Parathyroid adenoma (tissue), 2 donors: ENCODE results near the gene RNU5B-1.

Experiments
- H2AFZ ChIP-seq: fragments of 300-600 bp; sonication (generic); one replicate; pipeline ENCODE4 v1.7.0; 2017; ENCODE audit warnings: antibody characterized with exemption, mild to moderate bottlenecking
- H3K27ac ChIP-seq: fragments of 300-600 bp; sonication (generic); one replicate; pipeline ENCODE4 v1.7.0; 2017
- H3K27me3 ChIP-seq: fragments of 300-600 bp; sonication (generic); one replicate; pipeline ENCODE4 v1.7.0; 2017; ENCODE audit warnings: low read length; ENCODE audit not compliant: control insufficient read depth, insufficient read depth
- H3K36me3 ChIP-seq: fragments of 300-600 bp; sonication (generic); one replicate; pipeline ENCODE4 v1.7.0; 2017; ENCODE audit warnings: low read length; ENCODE audit not compliant: control insufficient read depth, insufficient read depth
- H3K4me1 ChIP-seq: fragments of 300-600 bp; sonication (generic); one replicate; pipeline ENCODE4 v1.7.0; 2017; ENCODE audit warnings: control low read depth
- H3K4me2 ChIP-seq: fragments of 300-600 bp; sonication (generic); one replicate; pipeline ENCODE4 v1.7.0; 2017; ENCODE audit warnings: low read length
- H3K4me3 ChIP-seq: fragments of 300-600 bp; sonication (generic); one replicate; pipeline ENCODE4 v1.7.0; 2017; ENCODE audit warnings: low read depth, low read length
- H3K79me2 ChIP-seq: fragments of 300-600 bp; sonication (generic); one replicate; pipeline ENCODE4 v1.7.0; 2017; ENCODE audit warnings: control low read depth
- H3K9ac ChIP-seq: fragments of 300-600 bp; sonication (generic); one replicate; pipeline ENCODE4 v1.7.0; 2017; ENCODE audit warnings: mild to moderate bottlenecking
- H3K9me3 ChIP-seq: fragments of 300-600 bp; sonication (generic); one replicate; pipeline ENCODE4 v1.7.0; 2017; ENCODE audit warnings: low read length; ENCODE audit not compliant: control insufficient read depth
- TF ChIP-seq, protein P1 (sequence below): fragments of 300-600 bp; sonication (generic); IDR thresholded peaks from one replicate; pipeline ENCODE4 v1.7.0; 2017; ENCODE audit warnings: antibody characterized with exemption, mild to moderate bottlenecking
- donor health status: primary hyperparathyroidism.

The RNU5B-1 gene

DNA sequence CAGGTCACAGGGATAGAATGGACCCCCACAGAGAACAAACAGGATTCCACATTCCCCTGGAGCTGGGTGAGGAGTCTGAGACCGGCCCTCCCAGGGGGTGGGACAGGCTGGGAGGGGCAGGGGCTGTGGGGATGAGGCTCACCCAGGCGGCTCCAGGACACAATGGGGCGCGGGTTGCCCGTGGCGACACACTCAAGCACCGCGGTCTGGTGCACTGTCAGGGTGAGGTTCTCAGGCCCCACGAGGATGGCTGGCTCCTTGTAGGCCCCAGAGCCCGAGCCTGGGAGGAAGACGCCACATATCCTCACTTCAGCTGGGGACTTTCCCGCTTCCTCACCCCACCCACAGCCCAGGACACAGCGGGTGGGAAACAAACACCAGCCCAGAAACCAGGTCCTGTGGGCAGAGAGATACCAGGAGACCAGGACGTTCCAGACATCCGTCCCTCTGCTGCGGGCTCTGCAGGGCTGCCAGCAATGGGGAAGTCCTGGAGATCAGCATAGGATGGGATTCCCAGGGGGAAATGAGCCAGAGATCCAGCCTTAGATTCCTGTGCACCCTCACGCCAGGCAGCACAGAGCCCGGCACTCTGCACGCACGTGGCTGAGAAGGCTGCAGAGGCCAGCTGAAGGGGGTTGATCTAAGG, 30.2 kb downstream of the RNU5B-1 start:
- no peak overlapping the region for H3K9ac ChIP-seq
- H3K27ac ChIP-seq: no peak overlapping the region
- no peak overlapping the region for H2AFZ ChIP-seq
- no peaks in the 10 kb centered on the region for H3K9me3 ChIP-seq
- H3K4me2 ChIP-seq: no peak overlapping the region
- H3K4me3 ChIP-seq: no peak overlapping the region
- no peaks in the 10 kb centered on the region for H3K4me1 ChIP-seq
- H3K79me2 ChIP-seq: no peaks in the 10 kb centered on the region
- no peaks in the 10 kb centered on the region for H3K36me3 ChIP-seq
- no peaks in the 10 kb centered on the region for H3K27me3 ChIP-seq
- TF ChIP-seq, protein P1, sequence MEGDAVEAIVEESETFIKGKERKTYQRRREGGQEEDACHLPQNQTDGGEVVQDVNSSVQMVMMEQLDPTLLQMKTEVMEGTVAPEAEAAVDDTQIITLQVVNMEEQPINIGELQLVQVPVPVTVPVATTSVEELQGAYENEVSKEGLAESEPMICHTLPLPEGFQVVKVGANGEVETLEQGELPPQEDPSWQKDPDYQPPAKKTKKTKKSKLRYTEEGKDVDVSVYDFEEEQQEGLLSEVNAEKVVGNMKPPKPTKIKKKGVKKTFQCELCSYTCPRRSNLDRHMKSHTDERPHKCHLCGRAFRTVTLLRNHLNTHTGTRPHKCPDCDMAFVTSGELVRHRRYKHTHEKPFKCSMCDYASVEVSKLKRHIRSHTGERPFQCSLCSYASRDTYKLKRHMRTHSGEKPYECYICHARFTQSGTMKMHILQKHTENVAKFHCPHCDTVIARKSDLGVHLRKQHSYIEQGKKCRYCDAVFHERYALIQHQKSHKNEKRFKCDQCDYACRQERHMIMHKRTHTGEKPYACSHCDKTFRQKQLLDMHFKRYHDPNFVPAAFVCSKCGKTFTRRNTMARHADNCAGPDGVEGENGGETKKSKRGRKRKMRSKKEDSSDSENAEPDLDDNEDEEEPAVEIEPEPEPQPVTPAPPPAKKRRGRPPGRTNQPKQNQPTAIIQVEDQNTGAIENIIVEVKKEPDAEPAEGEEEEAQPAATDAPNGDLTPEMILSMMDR: no peak

DNA sequence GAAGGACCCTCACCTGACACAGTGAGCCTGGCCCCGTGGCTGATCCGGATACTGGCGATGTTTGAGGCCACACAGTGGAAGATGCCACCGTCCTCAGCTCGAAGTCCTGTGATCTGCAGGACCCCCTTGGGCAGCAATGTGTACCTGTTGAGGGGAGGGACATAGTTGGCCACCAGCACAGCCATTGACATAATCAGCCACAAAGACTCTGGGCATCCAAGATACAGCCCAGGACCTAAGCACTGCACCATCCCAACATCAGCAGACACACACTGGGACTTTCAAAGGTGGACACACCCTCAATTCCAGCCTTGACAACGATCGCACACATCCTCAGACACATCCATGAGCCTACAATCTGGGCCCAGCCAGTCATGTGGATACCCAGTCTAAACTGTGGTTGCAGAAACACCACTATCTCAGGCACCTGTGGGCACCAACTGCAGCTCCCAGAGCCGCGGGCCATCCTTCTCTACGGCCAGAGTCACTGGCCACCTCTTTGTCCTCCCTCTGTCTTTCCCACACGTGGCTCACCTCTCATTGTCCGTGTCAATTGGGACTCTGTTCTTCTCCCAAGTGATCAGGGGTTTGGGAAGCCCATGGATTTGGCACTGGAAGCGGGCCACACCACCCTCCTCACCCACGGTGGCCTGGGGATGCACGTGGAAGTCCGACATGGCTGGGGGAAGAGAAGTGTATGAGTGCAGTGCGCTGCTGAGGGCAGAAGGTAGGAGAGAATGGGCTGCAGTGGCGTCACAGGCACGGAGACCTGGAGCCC, 31.0 kb downstream of the RNU5B-1 start:
- H3K4me2 ChIP-seq: no peak overlapping the region
- H3K9ac ChIP-seq: no peak overlapping the region
- H3K4me1 ChIP-seq: no peaks in the 10 kb centered on the region
- no peaks in the 10 kb centered on the region for H3K36me3 ChIP-seq
- no peak overlapping the region for H2AFZ ChIP-seq
- TF ChIP-seq, protein P1: no peak
- no peak overlapping the region for H3K27ac ChIP-seq
- no peaks in the 10 kb centered on the region for H3K79me2 ChIP-seq
- H3K9me3 ChIP-seq: no peaks in the 10 kb centered on the region
- no peaks in the 10 kb centered on the region for H3K27me3 ChIP-seq
- H3K4me3 ChIP-seq: no peak overlapping the region

DNA sequence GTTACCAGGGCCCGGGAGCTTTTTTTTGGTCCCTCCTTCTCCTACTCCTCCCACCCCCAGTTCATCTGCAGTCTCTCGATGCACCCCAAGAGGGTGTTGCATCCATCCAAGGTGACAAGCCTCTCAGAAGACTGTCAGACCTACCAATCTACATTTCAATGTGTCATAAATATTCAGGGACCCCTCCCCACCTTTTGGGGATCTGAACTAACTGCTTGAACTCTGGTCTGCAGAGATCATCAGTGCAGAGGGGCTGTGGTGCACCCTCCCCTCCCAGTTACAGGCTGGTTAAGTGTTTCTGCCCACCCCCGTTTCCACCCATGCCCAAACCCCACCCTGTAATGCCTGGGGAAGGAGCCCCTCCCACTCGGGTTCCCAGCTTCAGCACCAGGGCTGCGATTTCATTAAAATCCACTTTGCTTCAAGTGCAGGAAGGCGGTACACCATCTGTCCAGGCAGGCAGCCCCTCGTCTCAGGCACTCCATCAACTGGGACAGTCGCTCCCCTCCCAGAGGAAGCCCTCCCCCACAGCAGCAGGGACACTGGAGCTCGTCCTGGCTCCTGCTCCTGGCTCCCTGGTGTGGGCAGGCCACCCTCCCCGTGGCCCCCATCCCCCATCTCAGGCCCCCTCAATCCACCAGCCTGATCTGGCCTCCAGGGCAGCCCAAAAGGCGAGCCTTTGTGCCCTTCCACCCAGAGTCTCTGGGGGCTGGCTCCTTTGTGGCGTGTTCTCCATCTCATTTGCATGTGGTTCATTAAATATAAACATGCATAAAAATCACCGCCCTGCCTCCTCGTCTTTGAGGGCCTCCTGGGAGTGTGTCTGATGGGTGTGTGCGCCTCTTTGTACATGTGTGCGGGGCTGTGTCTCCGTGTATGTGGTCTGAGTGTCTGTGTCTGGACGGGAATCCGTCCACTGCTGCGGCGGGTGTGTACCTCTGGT, 32.3 kb downstream of the RNU5B-1 start:
- Histone ChIP-seq H3K36me3 (no peaks in the 10 kb centered on the region), H3K27ac (no peak overlapping the region), H3K27me3 (no peaks in the 10 kb centered on the region), H3K4me2 (no peak overlapping the region), H3K9ac (no peak overlapping the region), H3K4me3 (no peak overlapping the region), H3K4me1 (no peaks in the 10 kb centered on the region), H3K79me2 (no peaks in the 10 kb centered on the region), H2AFZ (no peak overlapping the region), H3K9me3 (no peaks in the 10 kb centered on the region)
- TF ChIP-seq, protein P1: no peak

DNA sequence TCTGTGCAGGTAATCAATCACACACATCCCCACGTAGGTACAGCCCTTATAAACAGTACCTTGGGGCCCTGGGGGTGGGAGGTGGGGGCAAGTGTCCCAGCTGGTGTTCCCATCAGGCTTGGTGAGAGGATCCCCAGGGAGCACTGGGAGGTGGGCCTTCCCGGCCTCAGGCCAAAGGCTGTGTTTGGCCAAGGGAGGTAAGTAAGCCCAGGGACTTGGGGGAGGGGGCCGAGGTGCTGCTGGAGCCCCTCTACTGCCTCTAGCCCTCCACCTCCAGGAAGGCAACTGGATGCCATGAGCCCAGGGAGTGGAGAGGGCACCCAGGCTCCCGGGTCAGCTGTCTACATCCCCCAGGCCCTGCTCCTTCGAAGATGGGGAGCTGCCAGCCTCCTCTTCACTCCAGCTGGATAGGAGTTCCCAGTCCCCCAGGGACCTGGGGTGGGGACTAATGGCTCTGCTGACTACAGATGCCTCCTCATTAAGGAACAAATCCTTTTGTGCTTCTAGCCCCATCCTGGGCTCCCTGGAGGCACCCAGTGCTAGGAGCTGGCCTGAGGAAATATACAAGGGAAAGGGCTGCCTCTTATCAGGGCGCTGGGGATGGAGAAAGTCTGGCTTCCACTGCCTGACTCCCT, 33.1 kb downstream of the RNU5B-1 start:
- no peaks in the 10 kb centered on the region for H3K36me3 ChIP-seq
- no peaks in the 10 kb centered on the region for H3K27me3 ChIP-seq
- H3K4me3 ChIP-seq: no peak overlapping the region
- H3K79me2 ChIP-seq: no peaks in the 10 kb centered on the region
- no peaks in the 10 kb centered on the region for H3K4me1 ChIP-seq
- H3K27ac ChIP-seq: no peak overlapping the region
- no peaks in the 10 kb centered on the region for H3K9me3 ChIP-seq
- no peak overlapping the region for H2AFZ ChIP-seq
- no peak overlapping the region for H3K9ac ChIP-seq
- TF ChIP-seq, protein P1: no peak
- no peak overlapping the region for H3K4me2 ChIP-seq
